Right atrium auricular region (tissue), 2 donors: ENCODE data around the gene ZNF280D. TPM values are rescaled to one million over a fixed set of nuclear protein-coding genes. Genes with fewer than 3 reads are reported as not detected.

ENCODE experiments used
- DNase-seq: peaks from one replicate; pipeline ENCODE4 v3.0.0-alpha.2; 2019; ENCODE audit warnings: low spot score
- H3K27ac ChIP-seq, 2 donors: fragments of 200-600 bp; sonication (generic); 1 replicate in 1 of 2; 2 replicates in 1 of 2; pipeline ENCODE4 v1.5.1; 2016 to 2019
- H3K27me3 ChIP-seq, 2 donors: fragments of 200-600 bp; sonication (generic); one replicate each; pipeline versions ENCODE4 v1.5.1 to v1.6.0; 2017 to 2019
- H3K36me3 ChIP-seq: fragments of 200-600 bp; sonication (generic); one replicate; pipeline ENCODE4 v1.5.1; 2016
- H3K4me1 ChIP-seq, 2 donors: fragments of 200-600 bp; sonication (generic); one replicate each; pipeline versions ENCODE4 v1.5.1 to v1.6.0; 2017 to 2019
- H3K4me3 ChIP-seq, 2 donors: fragments of 200-600 bp; sonication (generic); 1 replicate in 1 of 2; 2 replicates in 1 of 2; pipeline ENCODE4 v1.5.1; 2017 to 2019; ENCODE audit warnings: mild to moderate bottlenecking in 1 of 2, moderate library complexity in 1 of 2
- H3K9me3 ChIP-seq, 2 donors: fragments of 200-600 bp; sonication (generic); one replicate each; pipeline ENCODE4 v1.5.1; 2019
- total RNA-seq, 2 donors: library from RNA; depleted of rRNA; stranded (reverse); fragments of >200 nt; gene quantifications; one replicate each; pipeline ENCODE4 v1.1.0, GENCODE V29; 2016
- TF ChIP-seq, protein P1 (sequence below), 2 donors: fragments of 200-600 bp; sonication (generic); IDR thresholded peaks; one replicate each; pipeline ENCODE4 v1.5.1; 2019; ENCODE audit warnings: antibody characterized with exemption in 2 of 2

Gene ZNF280D
- total RNA-seq, 2 donors from 2014 or later: 18.4 to 20.2 TPM

DNA sequence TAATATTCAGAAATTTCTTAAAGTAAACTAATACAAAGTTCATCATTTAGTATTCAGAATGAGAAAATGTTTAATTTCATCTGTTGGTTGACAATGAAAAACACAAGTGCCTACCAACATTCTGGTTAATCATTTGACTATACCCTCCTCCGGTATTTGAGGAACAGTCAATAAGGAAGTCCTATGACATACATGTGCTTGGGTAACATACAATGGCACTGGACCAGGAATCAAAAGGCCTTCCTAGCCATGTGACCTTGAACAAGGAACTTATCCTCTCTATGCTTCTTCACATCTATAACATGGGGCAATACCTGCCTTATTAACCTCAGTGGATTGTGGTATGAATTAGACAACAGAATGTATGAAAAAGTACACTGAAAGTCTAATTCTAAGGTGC, 65.8 kb downstream of the ZNF280D start:
- H3K36me3 ChIP-seq: peaks cover 34% of the 10 kb centered on the region
- no peak overlapping the region for H3K27ac ChIP-seq
- H3K4me1 ChIP-seq: no peaks in the 10 kb centered on the region
- TF ChIP-seq, protein P1, sequence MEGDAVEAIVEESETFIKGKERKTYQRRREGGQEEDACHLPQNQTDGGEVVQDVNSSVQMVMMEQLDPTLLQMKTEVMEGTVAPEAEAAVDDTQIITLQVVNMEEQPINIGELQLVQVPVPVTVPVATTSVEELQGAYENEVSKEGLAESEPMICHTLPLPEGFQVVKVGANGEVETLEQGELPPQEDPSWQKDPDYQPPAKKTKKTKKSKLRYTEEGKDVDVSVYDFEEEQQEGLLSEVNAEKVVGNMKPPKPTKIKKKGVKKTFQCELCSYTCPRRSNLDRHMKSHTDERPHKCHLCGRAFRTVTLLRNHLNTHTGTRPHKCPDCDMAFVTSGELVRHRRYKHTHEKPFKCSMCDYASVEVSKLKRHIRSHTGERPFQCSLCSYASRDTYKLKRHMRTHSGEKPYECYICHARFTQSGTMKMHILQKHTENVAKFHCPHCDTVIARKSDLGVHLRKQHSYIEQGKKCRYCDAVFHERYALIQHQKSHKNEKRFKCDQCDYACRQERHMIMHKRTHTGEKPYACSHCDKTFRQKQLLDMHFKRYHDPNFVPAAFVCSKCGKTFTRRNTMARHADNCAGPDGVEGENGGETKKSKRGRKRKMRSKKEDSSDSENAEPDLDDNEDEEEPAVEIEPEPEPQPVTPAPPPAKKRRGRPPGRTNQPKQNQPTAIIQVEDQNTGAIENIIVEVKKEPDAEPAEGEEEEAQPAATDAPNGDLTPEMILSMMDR (IDR thresholded peaks at IDR 0.05): no peak
- H3K27me3 ChIP-seq: no peaks in the 10 kb centered on the region
- H3K4me3 ChIP-seq: no peak overlapping the region
- DNase-seq: no peak
- no peaks in the 10 kb centered on the region for H3K9me3 ChIP-seq

DNA sequence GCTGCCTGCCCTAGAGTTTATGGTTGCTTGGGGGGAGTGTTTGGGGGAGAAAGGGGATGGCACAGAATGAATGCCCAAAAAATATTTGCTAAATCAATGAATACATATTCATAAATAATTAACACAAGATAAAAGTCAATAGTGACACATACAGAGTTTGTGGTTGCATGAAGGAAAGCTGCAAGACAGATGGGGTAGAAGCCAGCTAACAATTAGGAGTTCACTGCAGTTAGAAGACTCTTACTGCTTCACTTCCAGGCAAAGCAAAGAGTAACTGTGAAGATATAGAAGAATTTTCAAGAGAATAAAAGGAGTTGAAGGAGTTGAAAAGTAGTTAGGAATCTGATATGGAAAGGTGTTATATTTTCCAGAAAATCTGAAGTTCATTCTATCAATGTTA, 72.4 kb downstream of the ZNF280D start:
- TF ChIP-seq, protein P1 (IDR thresholded peaks at IDR 0.05): no peak
- Histone ChIP-seq H3K4me3 (no peak overlapping the region), H3K27me3 (no peaks in the 10 kb centered on the region), H3K4me1 (no peaks in the 10 kb centered on the region), H3K9me3 (no peaks in the 10 kb centered on the region), H3K27ac (no peak overlapping the region), H3K36me3 (peaks cover 36% of the 10 kb centered on the region)
- DNase-seq: no peak

DNA sequence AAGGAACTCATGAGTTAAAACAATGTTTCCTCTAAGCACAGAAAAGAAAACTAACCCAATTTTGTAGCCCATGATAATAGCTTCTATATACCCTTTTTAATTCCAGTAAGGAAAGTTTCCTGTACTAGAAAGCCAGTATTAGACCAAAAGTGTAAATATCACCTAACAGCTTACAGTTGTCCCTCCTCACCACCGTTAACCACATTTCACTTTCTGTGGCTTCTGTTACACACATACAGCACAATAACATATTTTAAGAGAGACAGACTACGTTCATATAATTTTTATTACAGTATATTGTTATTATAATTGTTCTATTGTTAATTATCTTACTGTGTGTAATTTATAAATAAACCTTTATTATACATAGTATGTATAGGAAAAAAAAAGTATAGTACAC, 74.1 kb downstream of the ZNF280D start:
- H3K4me3 ChIP-seq: no peak overlapping the region
- no peak overlapping the region for H3K27ac ChIP-seq
- TF ChIP-seq, protein P1 (IDR thresholded peaks at IDR 0.05): no peak
- H3K4me1 ChIP-seq: no peaks in the 10 kb centered on the region
- H3K9me3 ChIP-seq: no peaks in the 10 kb centered on the region
- H3K36me3 ChIP-seq: peaks cover 21% of the 10 kb centered on the region
- H3K27me3 ChIP-seq: no peaks in the 10 kb centered on the region
- DNase-seq: no peak

DNA sequence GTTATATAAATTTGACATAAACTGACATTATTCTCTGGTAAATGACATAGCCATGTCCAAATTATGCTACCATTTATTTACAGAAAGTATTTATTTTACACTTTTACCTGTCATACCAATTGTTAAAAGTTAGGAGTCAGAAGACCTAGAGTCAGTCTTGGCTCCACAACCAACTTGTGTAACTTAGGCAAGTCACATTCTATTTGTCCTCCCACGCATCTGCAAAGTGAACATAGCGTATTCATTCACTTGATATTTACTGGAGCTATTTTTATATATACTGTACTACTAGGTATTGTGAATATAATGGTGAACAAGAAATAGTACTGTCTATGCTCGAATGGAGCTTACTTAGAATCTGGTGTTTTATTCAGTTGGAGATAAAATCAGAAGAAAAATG, 78.7 kb downstream of the ZNF280D start:
- H3K4me1 ChIP-seq: no peaks in the 10 kb centered on the region
- H3K27me3 ChIP-seq: no peaks in the 10 kb centered on the region
- no peaks in the 10 kb centered on the region for H3K9me3 ChIP-seq
- H3K27ac ChIP-seq: no peak overlapping the region
- peaks cover 17% of the 10 kb centered on the region for H3K36me3 ChIP-seq
- TF ChIP-seq, protein P1 (IDR thresholded peaks at IDR 0.05): no peak
- DNase-seq: no peak
- H3K4me3 ChIP-seq: no peak overlapping the region

DNA sequence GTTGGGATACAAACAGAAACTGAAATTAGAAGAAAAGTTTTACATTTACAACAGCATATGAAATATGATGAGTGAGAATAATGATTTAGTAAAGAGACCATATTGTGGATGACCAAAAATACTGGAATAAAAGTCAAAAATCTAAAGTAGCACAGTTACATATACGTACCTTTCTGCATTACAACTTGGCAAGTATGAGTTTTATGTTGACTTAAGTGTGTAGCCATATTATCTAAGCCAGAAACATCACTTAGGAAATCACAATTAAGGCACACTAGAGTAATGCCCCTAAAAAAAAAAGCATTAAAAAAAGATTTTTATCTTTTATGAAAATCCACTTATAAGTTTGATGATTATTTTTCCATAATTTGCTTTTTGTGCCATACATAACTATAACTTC, 79.1 kb downstream of the ZNF280D start:
- H3K36me3 ChIP-seq: peaks cover 17% of the 10 kb centered on the region

DNA sequence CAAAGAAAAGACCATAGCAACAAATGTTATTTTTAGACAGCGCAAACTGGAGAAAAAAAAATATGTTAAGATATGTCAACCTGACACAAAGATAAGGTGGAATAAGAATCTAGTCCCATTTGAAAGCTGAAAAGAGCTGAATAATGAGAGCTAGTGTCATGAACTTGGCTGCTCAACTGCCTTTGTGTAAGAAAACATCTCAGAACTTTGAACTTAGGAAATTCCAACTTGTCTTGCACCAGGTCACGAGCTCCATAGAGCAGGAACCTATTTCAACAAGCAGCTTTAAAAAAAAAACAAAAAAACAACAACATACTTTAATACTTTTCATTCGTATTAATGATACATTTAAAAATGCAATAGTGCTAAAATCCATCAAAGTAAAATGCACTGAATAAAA, 79.5 kb downstream of the ZNF280D start:
- no peak overlapping the region for H3K27ac ChIP-seq
- TF ChIP-seq, protein P1 (IDR thresholded peaks at IDR 0.05): no peak

More for the DNA sequence above, 79.1 kb downstream of the ZNF280D start:
- TF ChIP-seq, protein P1 (IDR thresholded peaks at IDR 0.05): no peak
- no peaks in the 10 kb centered on the region for H3K27me3 ChIP-seq
- H3K9me3 ChIP-seq: no peaks in the 10 kb centered on the region
- H3K27ac ChIP-seq: no peak overlapping the region
- H3K4me3 ChIP-seq: no peak overlapping the region
- no peaks in the 10 kb centered on the region for H3K4me1 ChIP-seq
- no peak for DNase-seq

More for the DNA sequence above, 79.5 kb downstream of the ZNF280D start:
- Histone ChIP-seq H3K27me3 (no peaks in the 10 kb centered on the region), H3K4me3 (no peak overlapping the region), H3K36me3 (peaks cover 17% of the 10 kb centered on the region), H3K4me1 (no peaks in the 10 kb centered on the region), H3K9me3 (no peaks in the 10 kb centered on the region)
- no peak for DNase-seq
